HG03575 (cell line): Measurements from ENCODE around the gene TBC1D4.

Experiments used
- ATAC-seq: cut with Tn5 transposase; IDR thresholded peaks from one replicate; pipeline ENCODE4 v1.9.1; 2021; ENCODE audit not compliant: unreplicated experiment, insufficient number of reproducible peaks, low FRiP score; ENCODE audit errors: extremely low read depth

TBC1D4 gene

GRCh38 chr13:75482070-75482819 lies at the start of gene TBC1D4:
TBC1D4 (minus strand) TSS chr13:75482169; CDS start chr13:75481767, 402 bp downstream.
- ATAC-seq: peak; percentile 39

- ATAC-seq: no peak
These were observed 48.6 kb upstream of the TBC1D4 start for GRCh38 chr13:75530549-75530961.

GRCh38 chr13:75521956-75522355 lies 40.0 kb upstream of the TBC1D4 start:
- no peak for ATAC-seq

DNA sequence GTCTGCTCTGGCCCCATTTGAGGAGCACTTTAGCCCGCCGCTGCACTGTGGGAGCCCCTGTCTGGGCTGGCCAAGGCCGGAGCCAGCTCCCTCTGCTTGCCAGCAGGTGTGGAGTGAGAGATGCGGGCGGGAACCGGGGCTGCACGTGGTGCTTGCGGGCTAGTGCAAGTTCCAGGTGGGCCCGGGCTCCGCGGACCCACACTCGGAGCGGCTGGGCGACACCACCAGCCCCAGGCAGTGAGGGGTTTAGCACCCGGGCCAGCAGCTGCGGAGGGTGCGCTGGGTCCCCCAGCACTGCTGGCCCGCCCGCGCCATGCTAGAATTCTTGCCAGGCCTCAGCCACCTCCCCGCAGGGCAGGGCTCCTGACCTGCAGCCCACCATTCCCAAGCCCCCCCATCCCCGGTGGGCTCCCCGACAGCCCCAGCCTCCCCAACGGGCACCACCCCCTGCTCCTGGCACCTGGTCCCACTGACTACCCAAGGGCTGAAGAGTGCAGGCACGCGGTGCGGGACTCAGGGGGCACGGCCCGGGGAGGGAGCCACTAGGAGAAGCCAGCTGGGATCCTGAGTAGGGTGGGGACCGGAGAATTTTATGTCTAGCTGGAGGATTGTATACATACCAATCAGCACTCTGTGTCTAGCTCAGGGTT lies 36.6 kb upstream of the TBC1D4 start:
- ATAC-seq: no peak

GRCh38 chr13:75514080-75514995 lies 32.4 kb upstream of the TBC1D4 start:
- ATAC-seq: no peak

- no peak for ATAC-seq
These were observed 31.3 kb upstream of the TBC1D4 start for GRCh38 chr13:75513271-75513670.

DNA sequence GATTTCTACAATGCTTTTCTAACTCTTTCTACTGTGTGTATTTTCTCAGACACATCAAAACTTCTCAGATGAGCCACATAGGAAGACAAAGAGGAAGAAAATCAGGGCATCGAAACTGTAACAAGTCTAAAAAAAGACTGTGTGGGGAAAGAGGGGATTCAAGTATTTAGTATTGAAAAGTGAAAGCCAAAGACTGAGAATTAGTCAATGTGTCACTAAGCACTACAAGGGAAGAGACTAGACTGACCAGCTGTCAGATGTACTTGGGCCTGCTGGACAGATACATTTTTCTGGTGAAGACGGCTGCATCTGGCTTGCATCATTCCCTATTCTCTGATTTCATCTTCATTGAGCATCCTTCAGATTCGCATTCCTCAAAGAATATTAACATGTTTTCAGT lies 30.3 kb upstream of the TBC1D4 start:
- peak; percentile 78 for ATAC-seq

DNA sequence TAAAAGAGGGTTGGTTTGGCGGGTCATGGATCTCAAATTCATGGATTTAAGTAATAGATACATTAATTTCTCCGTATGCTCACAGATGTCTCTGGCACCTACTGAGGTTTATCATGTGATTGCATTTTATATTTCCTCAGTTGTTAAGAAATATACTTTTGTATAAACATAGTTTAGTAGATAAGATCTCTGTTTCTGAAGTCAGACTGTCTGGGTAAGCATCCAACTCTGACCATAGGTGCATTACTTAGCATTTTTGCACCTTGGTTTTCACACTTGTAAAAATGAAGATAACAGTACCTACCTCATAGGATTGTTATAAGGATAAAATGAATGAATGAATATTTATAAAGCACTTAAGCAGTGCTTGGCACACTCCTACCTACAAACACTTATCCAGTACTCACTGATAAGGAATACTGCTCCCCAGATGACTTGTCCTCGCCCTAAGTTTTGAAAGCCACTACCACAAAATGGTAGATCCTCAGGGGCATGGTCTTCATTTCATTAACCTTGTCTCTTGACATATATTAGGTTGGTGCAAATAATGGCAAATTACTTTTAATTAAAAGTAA lies 29.2 kb upstream of the TBC1D4 start:
- ATAC-seq: no peak

DNA sequence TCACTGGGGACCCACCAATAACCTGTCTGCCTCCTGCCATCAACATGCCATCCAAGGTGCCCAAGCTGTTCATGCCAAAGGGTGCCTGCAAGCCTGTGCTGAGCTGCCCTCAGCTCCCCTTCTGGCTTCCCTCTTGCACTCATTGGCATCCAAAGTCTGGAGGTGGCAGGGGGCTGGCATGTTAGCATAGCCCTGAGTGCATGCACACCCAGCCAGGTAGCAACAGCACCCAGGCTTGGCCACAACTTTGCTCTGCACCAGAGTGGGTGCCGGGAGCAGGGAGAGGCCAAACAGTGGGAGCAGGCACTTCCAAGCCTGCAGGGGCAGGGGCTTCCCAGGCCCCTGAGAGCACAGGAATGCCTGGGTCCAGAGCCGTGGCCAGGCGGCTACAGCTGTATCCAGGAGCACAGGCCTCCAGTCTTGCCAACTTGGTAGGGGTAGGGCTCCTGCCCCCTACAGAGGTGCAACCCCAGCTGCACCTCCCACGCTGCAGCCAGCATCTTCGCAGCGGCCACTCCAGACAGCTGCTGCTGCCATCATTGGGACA lies 26.1 kb upstream of the TBC1D4 start:
- ATAC-seq: no peak

- ATAC-seq: no peak
These were observed 25.3 kb upstream of the TBC1D4 start for GRCh38 chr13:75507027-75508001.

DNA sequence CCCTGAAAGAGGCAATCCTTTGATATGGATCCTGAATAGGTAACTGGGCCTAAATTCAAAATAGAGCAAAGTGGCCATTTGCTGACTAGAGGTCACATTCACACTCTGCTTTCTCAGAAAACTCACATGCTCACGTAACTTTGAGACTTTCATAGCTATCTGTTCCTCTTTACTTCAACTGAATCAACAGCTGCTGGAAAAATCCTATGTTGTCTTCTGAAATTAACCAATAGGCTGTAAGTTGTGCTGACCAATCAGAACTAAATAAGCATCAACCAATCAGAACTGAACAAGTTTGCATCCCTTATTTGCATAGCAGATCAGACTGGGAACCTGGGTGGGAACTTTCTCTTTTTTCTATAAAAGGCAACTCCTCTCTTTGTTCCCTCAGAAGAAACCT lies 24.0 kb upstream of the TBC1D4 start:
- ATAC-seq: no peak

DNA sequence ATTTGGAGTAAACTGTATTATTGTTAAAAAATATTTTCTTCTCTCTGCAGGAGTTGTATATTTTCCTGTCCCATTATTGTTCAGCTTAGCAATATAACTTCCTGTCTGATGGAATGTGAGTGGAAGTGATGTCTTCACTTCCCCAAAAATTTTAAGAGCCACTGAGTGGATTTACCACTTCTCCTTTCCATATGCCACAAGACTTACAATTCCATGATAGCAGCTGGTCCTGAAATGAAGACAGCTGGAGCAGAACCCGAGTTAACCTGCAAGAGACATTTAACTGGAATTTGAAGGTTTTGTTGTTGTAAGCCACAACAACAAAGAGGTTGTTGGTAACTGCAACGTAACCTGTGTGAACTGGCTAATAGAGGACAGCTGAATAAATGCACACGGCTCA lies 23.4 kb upstream of the TBC1D4 start:
- no peak for ATAC-seq

DNA sequence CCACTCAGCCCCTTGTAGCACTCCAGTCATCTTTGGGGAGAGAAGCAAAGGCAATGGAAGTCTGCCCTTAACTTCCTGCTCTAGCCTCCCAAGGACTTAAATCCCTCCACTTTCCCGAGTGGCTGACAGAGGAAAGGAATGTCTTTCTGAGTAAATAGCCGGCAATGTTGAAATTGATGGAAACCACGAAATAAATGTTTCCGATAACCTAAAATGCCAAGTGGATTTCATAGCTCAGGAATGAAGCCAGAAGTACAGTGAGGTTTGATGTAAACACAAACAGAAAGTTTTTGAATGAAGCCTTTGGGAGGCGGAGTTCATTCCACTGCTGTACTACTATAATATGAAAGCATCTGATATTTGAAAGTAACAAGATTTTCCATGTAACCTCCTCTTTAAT lies 14.0 kb upstream of the TBC1D4 start:
- no peak for ATAC-seq

- ATAC-seq: no peak
These were observed 12.5 kb upstream of the TBC1D4 start for GRCh38 chr13:75494491-75494890.

GRCh38 chr13:75493156-75493555 lies 11.2 kb upstream of the TBC1D4 start:
- no peak for ATAC-seq

DNA sequence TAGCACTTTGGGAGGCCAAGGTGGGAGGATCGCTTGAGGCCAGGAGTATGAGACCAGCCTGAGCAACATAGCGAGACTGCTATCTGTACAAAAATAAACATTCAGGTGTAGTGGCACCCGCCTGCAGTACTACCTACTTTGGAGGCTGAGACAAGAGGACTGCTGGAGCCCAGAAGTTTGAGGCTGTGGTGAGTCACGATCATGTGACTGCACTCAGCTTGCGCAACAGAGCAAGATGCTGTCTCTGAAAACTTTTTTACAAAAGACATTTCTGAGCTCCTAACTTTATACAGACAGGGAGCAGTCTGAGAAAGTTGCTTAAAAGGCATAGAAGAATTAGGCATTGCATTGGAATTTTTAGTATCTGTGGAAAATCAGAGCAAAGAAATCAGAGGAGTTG lies 10.4 kb upstream of the TBC1D4 start:
- no peak for ATAC-seq

- no peak for ATAC-seq
These were observed 9.4 kb upstream of the TBC1D4 start for GRCh38 chr13:75491376-75491775.
